Esophagus muscularis mucosa (tissue), 4 donors: ENCODE results near the gene PPP2R3B.

Experiments
- CTCF ChIP-seq, 3 experiments: fragments of 200-600 bp in 2 of 3; fragments of 450-650 bp in 1 of 3; sonication (generic) in 2 of 3; IDR thresholded peaks; one replicate each; pipeline ENCODE4 v1.5.1; 2017 to 2019; ENCODE audit warnings: antibody characterized with exemption in 3 of 3, mild to moderate bottlenecking in 2 of 3, moderate library complexity in 1 of 3
- EP300 ChIP-seq: sonication (generic); formaldehyde crosslinking; IDR thresholded peaks from one replicate; pipeline ENCODE4 v1.6.1; 2017; ENCODE audit warnings: antibody characterized with exemption
- POLR2A ChIP-seq: fragments of 450-650 bp; IDR thresholded peaks from one replicate; pipeline ENCODE4 v1.6.1; 2017; ENCODE audit warnings: antibody characterized with exemption, moderate library complexity, mild to moderate bottlenecking, low read depth

- TF ChIP-seq CTCF (IDR thresholded peaks at IDR 0.05) (no peak), POLR2A (no peak), EP300 (no peak)
These were observed 404 bp downstream of the PPP2R3B start for GRCh38 chrX:386239-386767.
